Measurements from ENCODE around the gene KRTAP25-1. TPM values are rescaled to one million over a fixed set of nuclear protein-coding genes. Genes with fewer than 3 reads are reported as not detected.

KRTAP25-1 gene
- total RNA-seq = not detected in 2 replicates

- intact Hi-C loops (cut with micrococcal nuclease) = no loop called here
These were observed at the start of gene KRTAP25-1 for GRCh38 chr21:30289215-30289614. TSS of gene KRTAP25-1 (minus strand) at chr21:30289514. CDS start at chr21:30289490, 24 bp downstream.

- intact Hi-C loops (cut with micrococcal nuclease) = no loop called here
These were observed 49.4 kb upstream of the KRTAP25-1 start for GRCh38 chr21:30338717-30339116.

GRCh38 chr21:30337772-30338171 lies 48.5 kb upstream of the KRTAP25-1 start:
- intact Hi-C loops (cut with micrococcal nuclease) = no loop called here

GRCh38 chr21:30337276-30337744 lies 48.0 kb upstream of the KRTAP25-1 start, which contains the start of gene KRTAP27-1:
TSS of gene KRTAP27-1 (minus strand) at chr21:30337694. CDS start at chr21:30337668, 26 bp downstream.
- intact Hi-C loops (cut with micrococcal nuclease) = no loop called here

GRCh38 chr21:30336596-30336995 lies 47.3 kb upstream of the KRTAP25-1 start:
- intact Hi-C loops (cut with micrococcal nuclease) = no loop called here

- intact Hi-C loops (cut with micrococcal nuclease) = no loop called here
These were observed 44.4 kb upstream of the KRTAP25-1 start for GRCh38 chr21:30333736-30334135.

- intact Hi-C loops (cut with micrococcal nuclease) = no loop called here
These were observed 43.4 kb upstream of the KRTAP25-1 start for GRCh38 chr21:30332681-30333080.

- intact Hi-C loops (cut with micrococcal nuclease) = no loop called here
These were observed 40.0 kb upstream of the KRTAP25-1 start for GRCh38 chr21:30329203-30329875.

GRCh38 chr21:30326390-30326789 lies 37.1 kb upstream of the KRTAP25-1 start:
- intact Hi-C loops (cut with micrococcal nuclease) = no loop called here

- intact Hi-C loops (cut with micrococcal nuclease) = no loop called here
These were observed 30.9 kb upstream of the KRTAP25-1 start, which contains the start of gene KRTAP26-1 for GRCh38 chr21:30320215-30320614. TSS of gene KRTAP26-1 (minus strand) at chr21:30320315. CDS start at chr21:30320035, 280 bp downstream.

GRCh38 chr21:30315701-30316100 lies 26.4 kb upstream of the KRTAP25-1 start:
- intact Hi-C loops (cut with micrococcal nuclease) = no loop called here

GRCh38 chr21:30306884-30307283 lies 17.6 kb upstream of the KRTAP25-1 start:
- intact Hi-C loops (cut with micrococcal nuclease) = no loop called here

GRCh38 chr21:30305136-30305535 lies 15.8 kb upstream of the KRTAP25-1 start:
- intact Hi-C loops (cut with micrococcal nuclease) = no loop called here

- intact Hi-C loops (cut with micrococcal nuclease) = no loop called here
These were observed 6.5 kb downstream of the KRTAP25-1 start, which contains the start of gene KRTAP24-1 for GRCh38 chr21:30282850-30283249. TSS of gene KRTAP24-1 (minus strand) at chr21:30282950. CDS start at chr21:30282932, 18 bp downstream.

GRCh38 chr21:30271611-30272010 lies 17.7 kb downstream of the KRTAP25-1 start:
- intact Hi-C loops (cut with micrococcal nuclease) = no loop called here

GRCh38 chr21:30271156-30271555 lies 18.2 kb downstream of the KRTAP25-1 start:
- intact Hi-C loops (cut with micrococcal nuclease) = no loop called here

GRCh38 chr21:30269803-30270530 lies 19.3 kb downstream of the KRTAP25-1 start:
- intact Hi-C loops (cut with micrococcal nuclease) = no loop called here

GRCh38 chr21:30268608-30269197 lies 20.6 kb downstream of the KRTAP25-1 start:
- intact Hi-C loops (cut with micrococcal nuclease) = no loop called here

GRCh38 chr21:30257773-30258172 lies 31.5 kb downstream of the KRTAP25-1 start:
- intact Hi-C loops (cut with micrococcal nuclease) = no loop called here

- intact Hi-C loops (cut with micrococcal nuclease) = no loop called here
These were observed 33.2 kb downstream of the KRTAP25-1 start for GRCh38 chr21:30256100-30256499.

- intact Hi-C loops (cut with micrococcal nuclease) = no loop called here
These were observed 33.6 kb downstream of the KRTAP25-1 start for GRCh38 chr21:30255679-30256078.

GRCh38 chr21:30251781-30252180 lies 37.5 kb downstream of the KRTAP25-1 start:
- intact Hi-C loops (cut with micrococcal nuclease) = no loop called here
